Thoracic aorta endothelial cell (primary cell): ENCODE data around the gene EIF6. TPM values are rescaled to one million over a fixed set of nuclear protein-coding genes. Genes with fewer than 3 reads are reported as not detected.

Experiments
- total RNA-seq: library from RNA; depleted of rRNA; stranded (reverse); fragments of >200 nt; gene quantifications from 2 replicates; pipeline ENCODE4 v1.2.3, GENCODE V29; 2012

The EIF6 gene
- 101 and 115 TPM in 2 replicates for total RNA-seq

GRCh38 chr20:35284267-35284991, at the start of gene EIF6:
Gene EIF6 (minus strand): TSS chr20:35284772. CDS start chr20:35284487, 285 bp downstream.

GRCh38 chr20:35291654-35292503, 7.3 kb upstream of the EIF6 start, which contains the start of gene FAM83C:
Gene FAM83C (minus strand): TSS chr20:35292425. CDS start chr20:35292304, 121 bp downstream.

GRCh38 chr20:35277531-35278395, 6.8 kb downstream of the EIF6 start, which contains the start of gene MMP24OS:
Gene MMP24OS (minus strand): TSS chr20:35278122. CDS start chr20:35277929, 193 bp downstream.

Other genes starting within 250 kb of the EIF6 start
- 101 and 107 TPM in 2 replicates for gene TRPC4AP, start 192.0 kb downstream of the EIF6 start, total RNA-seq
- gene EDEM2, start 137.4 kb downstream of the EIF6 start, total RNA-seq = 36.6 and 43.8 TPM in 2 replicates
- 337 and 415 TPM in 2 replicates for gene PROCR, start 112.7 kb downstream of the EIF6 start, total RNA-seq
- 0.27 and 0.36 TPM in 2 replicates for gene MMP24, start 58.1 kb downstream of the EIF6 start, total RNA-seq
- gene MMP24OS, start 6.7 kb downstream of the EIF6 start, total RNA-seq = 10.8 and 11.2 TPM in 2 replicates
- not detected in 2 replicates for gene FAM83C, start 7.7 kb upstream of the EIF6 start, total RNA-seq
- 20.7 and 21.9 TPM in 2 replicates for gene UQCC1, start 127.2 kb upstream of the EIF6 start, total RNA-seq
- 0.29 and 0.66 TPM in 2 replicates for gene GDF5, start 153.5 kb upstream of the EIF6 start, total RNA-seq
- gene CEP250, start 170.8 kb upstream of the EIF6 start, total RNA-seq = 23.5 and 30.2 TPM in 2 replicates
- gene C20orf173, start 244.9 kb upstream of the EIF6 start, total RNA-seq = not detected in 2 replicates